ENCODE data around the gene SEL1L. TPM values are rescaled to one million over a fixed set of nuclear protein-coding genes. Genes with fewer than 3 reads are reported as not detected.
"Not testable (repeated sequence)": the region's sequence is repeated elsewhere in the genome, so short reads cannot be mapped to it uniquely, and the experiment has no call there.

Gene SEL1L
- total RNA-seq, 1 donor from 2014 or later: 76.8 TPM

DNA sequence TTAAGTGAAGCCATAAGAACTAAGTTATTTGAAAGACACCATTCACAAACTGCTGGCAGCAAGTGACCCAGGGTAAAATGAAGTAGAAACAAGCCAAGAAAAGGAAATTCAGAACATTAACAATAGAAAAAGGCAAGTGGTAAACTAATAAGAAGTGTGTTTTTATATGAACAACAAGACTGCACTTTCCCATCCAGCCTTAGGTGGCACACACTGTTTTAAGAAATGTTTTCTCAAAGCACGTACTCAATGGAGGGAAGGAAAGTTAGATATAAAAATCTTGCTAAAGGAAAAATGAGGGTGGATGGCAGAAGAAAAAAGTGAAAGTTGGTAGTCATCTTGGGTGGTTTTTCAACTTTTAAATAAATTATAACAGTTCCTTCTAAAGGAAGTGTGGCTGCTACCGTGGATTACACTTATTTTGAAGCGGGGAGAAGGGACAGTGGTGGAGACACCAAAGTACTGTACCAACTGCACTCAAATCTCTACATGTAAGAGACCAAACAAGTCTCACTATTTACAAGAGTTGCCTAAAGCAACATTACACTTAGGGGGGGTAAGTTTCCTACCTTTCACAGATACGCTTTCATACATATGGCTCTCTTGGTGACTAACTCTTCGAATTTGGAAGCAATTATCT, 58.8 kb downstream of the SEL1L start:
- intact Hi-C loops (cut with micrococcal nuclease): loop anchor here (1.0 to 2.0 kb wide), 6 partner anchors 11 to 516 kb away; partner anchors contain the start of gene SEL1L

DNA sequence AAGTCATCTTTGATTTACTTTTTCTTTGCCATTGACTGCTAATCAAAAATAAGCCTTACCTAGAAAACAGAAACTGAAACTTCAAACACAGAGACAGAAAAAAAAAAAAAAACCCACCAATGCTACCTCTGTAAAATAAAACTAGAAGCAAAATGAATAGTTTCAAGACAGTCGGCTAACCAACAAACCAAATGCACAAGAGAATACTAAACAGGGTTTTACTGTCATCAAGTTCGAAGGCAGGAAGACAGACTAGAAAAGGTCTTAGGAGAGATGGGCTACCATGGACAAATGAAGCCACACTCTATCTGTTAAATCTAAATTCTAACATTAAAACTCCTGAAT, 59.5 kb downstream of the SEL1L start:
- intact Hi-C loops (cut with micrococcal nuclease): loop anchor here (1.0 to 2.0 kb wide), 6 partner anchors 10 to 515 kb away; partner anchors contain the start of gene SEL1L

DNA sequence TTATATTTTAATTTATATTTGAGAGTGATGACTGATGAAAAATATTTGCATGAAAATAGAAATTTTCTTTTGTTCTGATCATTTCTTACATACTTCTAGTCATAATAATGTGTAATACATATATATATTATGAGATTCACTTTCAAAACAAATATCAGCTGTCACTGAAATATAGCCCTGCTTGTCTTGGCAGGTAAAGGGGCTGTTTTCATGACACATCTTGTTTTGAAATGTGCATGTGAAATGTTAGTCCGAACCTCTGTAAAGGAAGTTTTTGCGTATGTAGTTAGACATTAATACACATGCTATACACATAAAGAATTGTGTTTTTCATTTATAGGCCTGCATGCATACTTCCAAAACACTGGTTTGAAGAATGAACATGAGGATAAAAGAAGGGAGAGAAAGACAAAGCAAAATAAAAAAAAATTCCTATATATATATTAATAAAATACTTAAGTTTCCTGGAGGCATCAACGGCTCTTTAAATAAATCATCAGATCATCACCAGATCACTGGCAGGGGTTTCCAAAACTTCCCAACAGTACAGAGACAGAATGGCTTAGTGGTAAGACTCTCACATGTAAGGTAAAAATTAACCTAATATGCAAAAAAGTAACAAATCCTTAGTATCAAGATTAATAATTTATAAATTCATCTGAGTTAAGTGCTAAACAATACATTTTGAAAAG, 60.1 kb downstream of the SEL1L start:
- intact Hi-C loops (cut with micrococcal nuclease): loop anchor here (1.0 to 2.0 kb wide), 6 partner anchors 9 to 515 kb away; partner anchors contain the start of gene SEL1L

DNA sequence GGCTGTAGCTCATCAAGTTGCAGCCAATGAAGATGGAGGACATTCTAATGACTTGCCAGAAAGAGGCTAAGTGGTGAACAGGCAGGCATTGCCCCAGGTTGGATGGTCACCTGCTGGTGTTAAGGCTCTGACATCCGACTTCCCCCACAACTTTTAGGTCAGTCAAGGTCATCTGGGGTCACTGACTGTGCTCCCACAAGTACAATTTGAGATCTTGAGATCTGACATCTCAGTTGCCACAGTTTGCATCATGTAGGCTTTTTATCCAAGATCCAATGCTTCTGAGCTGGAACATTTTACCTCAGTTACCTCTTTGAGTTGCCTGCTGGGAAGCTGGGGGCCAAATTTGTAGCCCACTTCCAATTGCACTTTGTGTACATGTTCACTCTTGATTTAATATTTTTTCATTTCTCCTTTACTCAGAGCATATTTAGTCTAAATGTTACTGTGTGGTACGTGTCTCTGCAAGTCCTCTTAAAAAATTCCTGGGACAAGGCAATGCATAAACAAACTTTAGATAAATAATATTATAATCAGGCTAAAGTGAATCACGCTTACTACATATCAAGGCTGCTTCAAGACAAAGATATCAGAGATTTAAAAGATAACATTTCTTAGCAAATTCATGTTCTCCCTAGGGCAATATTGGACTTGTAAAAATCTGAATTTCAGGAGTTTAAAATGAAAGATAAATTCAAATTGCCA, 61.4 kb downstream of the SEL1L start:
- intact Hi-C loops (cut with micrococcal nuclease): no loop called here

DNA sequence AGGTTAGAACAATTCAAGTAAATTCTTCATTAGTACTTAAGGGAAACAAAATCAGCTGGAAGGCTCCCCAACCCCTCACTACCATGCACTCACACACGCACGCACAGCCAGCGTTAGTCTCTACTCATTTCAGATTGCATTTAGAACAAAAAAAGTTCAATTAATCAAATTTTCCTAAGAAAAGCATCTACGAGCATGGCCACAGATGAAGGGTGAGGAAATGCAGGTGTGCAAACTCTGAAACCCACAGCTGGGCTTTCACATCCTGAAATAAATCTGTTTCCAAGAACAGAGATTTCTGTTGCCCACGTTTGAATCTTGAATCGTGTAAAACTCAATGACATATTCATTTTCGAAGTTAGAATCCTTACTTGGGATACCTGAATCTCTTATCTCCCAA, 62.6 kb downstream of the SEL1L start:
- intact Hi-C loops (cut with micrococcal nuclease): no loop called here

DNA sequence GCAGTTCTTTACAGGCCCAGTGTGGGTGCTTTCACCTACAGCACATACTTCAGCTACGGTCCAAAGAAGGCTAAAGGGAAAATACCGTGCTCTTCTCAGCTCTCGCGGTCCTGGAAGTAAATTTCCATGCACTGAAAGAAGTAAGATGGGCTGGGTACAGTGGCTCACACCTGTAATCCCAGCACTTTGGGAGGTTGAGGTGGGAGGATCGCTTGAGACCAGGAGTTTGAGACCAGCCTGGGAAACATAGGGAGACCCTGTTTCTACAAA, 63.2 kb downstream of the SEL1L start:
- intact Hi-C loops (cut with micrococcal nuclease): not testable (repeated sequence)

DNA sequence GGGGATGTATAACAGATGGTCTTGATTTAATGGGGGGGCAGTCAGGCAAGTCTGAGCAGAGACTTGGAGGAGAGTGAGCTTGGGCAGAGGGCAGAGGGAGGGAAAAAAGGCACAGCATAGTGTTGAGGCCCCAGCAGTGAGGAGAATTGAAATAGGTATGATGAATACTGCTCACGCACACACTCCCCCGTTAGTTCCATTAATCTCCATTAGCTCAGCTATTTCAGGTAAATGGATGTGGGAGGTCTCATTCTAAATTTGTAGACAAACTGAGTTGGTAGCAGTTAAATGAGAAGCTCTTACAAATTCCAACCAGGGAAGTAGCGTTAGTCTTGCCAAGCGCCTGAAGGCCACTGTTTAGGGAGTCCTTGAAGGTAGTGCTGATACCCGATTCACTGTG, 66.8 kb downstream of the SEL1L start:
- intact Hi-C loops (cut with micrococcal nuclease): no loop called here

DNA sequence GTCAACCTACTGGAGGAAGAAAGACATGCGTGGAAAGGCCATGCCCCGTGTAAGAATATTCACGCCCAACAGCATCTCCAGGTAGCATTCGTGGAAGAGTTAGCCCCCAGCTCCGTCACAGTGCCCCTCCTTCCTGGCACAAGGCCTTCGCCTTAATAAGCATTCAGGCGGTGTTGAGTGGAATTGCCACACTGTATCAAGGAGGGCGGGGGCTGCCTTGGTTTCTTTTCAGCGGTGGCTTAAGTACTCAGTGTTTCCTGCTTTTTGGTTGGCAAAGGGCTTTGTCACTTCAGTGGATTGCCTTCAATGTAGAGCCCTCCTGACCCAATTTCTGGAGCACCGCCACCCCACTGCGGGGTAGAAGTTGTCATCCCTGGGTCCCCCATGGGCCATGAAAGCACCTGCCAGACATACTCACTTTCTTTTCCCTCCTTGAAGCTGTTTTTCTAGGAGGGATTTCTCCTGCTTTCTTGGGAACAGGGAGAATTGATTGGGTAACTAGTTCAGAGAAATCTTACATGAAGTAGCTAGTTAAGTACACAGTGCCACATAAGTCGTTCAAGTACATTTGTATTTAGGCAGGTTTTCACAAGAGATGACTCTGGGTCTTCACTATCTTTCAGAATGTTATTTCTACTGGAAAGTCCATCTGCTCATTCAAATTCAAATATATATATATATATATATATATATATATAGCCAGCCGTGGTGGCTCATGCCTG, 68.0 kb downstream of the SEL1L start:
- intact Hi-C loops (cut with micrococcal nuclease): loop anchor here (2.0 kb wide), 2 partner anchors 479 to 511 kb away; partner anchors contain the start of gene TSHR

DNA sequence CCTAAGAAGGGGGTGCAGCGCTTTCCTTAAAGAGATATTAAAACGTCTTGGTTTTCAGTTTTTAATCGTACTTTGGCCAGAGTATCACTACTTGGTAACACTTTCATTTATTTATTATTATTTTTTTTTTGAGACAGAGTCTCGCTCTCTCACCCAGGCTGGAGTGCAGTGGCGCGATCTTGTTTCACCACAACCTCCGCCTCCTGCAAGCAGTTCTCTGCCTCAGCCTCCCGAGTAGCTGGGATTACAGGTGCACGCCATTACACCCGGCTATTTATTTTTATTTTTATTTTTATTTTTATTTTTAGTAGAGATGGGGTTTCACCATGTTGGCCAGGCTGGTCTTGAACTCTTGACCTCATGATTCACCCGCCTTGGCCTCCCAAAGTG, 68.7 kb downstream of the SEL1L start:
- intact Hi-C loops (cut with micrococcal nuclease): loop anchor here (2.0 kb wide), 2 partner anchors 478 to 510 kb away; partner anchors contain the start of gene TSHR

DNA sequence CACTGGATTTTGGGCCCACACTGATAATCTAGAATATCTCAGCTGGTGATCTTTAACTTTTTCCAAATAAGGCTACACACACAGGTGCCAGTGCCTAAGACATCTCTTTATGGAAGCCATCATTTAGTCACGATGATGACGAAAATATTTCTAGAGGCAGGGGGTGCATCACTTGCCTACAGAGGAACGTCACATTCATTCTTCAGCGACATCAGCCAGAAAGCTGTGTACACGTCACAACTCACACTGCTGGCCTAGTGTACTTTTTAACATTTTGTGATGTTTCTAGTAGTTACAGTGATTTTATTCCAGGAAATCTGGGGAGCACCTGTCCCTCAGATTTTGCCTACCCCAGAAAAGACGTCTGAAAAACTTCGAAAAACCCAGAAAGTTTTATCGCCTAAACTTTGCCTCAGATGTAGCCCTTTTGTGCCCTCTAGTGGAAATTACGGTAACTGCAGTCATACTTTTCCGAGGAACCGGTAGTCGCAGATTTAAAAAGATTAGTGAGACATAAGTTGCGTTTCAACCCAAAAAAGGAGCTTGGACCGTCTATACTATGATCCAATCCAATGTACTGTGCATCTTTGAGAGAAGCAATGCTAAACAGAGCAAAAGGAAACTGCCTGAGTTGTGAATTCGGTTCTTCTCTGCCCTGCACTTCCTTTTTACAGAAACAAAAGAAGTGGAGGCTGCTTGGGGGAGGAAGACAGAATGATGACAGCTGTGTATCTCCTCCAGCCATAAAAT, 69.2 kb downstream of the SEL1L start:
- intact Hi-C loops (cut with micrococcal nuclease): loop anchor here (1.0 to 2.0 kb wide), 10 partner anchors 10 to 523 kb away; partner anchors contain the start of genes CEP128 and TSHR

DNA sequence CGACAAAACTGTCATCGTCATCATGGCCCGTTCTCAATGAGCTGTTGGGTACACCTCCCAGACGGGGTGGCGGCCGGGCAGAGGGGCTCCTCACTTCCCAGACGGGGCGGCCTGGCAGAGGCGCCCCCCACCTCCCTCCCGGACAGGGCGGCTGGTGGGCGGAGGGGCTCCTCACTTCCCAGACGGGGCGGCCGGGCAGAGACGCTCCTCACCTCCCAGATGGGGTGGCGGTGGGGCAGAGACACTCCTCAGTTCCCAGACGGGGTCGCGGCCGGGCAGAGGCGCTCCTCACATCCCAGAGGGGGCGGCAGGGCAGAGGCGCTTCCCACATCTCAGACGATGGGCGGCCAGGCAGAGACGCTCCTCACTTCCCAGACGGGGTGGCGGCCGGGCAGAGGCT, 71.3 kb downstream of the SEL1L start:
- intact Hi-C loops (cut with micrococcal nuclease): not testable (repeated sequence)

DNA sequence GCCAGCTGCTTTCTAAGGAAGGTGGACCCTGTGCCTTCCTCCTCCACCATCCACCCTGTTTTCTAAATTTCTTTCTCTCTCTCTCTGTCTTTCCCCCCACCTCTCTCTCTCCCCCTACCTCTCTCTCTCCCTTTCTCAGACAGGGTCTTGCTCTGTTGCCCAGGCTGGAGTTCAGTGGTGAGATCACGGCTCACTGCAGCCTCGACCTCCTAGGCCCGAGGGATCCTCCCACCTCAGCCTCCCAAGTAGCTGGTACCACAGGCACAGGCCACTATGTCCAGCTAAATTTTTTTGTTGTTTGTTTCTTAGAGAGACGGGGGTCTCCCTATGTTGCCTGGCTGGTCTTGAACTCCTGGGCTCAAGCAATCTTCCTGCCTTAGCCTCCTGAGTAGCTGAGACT, 73.7 kb downstream of the SEL1L start:
- intact Hi-C loops (cut with micrococcal nuclease): no loop called here

DNA sequence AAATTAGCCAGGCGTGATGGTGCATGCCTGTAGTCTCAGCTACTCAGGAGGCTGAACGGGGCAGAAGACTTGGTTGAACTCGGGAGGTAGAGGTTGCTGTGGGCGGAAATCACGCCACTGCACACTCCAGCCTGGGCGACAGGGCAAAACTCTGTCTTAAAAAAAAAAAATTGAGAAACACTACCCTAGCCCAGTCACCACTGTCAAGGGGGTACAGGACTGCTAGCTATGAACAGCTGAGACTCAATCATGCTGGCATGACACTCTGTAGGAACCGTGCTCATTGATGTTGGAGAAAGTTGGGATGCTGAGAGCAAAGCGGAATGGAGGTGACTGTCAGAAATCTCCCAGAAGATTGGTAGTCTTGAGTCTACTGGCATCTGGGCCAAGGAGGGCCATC, 75.3 kb downstream of the SEL1L start:
- intact Hi-C loops (cut with micrococcal nuclease): no loop called here

DNA sequence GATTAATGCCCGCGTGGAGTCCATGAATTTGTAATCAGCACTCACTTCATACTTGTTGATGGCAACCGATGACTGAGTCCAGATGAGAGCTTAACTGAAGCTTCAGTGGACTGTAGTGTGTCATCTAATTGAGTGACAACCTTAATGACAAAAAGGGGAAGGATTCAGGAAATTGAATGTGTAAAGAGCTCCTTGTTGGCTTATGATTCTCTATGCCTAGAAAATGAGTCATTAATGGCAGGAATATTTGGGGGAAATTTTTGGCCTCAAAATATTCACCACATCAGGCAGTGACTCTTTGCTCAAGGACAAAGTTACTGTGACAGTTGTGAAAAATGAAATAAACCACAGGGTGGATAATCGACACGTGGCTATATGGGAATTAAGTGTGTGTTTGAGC, 78.3 kb downstream of the SEL1L start:
- intact Hi-C loops (cut with micrococcal nuclease): no loop called here

DNA sequence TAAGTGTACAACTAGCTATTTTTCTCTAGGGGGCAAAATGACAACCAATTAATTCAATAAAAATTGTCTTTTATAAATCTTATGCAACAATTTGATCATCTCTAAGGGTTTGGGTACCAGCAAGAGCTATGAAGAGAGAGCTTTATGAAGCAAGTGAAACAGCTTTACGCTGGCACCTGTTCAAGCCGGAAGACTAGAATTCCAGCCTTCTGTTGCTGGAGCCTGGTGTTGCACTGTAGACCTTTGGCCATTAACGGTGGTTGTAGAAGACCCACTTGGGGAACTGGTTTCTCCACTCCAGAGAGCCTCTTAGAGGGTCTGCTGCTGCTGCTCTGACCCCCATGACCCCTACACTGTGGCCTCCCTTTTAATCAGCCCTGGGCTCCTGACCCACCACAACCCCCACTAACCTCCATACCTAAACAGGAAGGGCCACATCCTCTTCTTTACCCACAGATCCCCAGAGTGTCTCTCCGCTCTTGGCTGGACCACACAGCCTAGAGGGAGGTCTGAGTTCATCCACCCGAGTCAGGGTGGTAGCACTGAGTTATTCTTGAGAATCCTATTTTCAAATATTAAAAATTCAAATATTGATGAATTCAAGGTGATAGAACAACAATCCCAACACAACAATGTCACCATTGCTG, 79.0 kb downstream of the SEL1L start:
- intact Hi-C loops (cut with micrococcal nuclease): no loop called here

DNA sequence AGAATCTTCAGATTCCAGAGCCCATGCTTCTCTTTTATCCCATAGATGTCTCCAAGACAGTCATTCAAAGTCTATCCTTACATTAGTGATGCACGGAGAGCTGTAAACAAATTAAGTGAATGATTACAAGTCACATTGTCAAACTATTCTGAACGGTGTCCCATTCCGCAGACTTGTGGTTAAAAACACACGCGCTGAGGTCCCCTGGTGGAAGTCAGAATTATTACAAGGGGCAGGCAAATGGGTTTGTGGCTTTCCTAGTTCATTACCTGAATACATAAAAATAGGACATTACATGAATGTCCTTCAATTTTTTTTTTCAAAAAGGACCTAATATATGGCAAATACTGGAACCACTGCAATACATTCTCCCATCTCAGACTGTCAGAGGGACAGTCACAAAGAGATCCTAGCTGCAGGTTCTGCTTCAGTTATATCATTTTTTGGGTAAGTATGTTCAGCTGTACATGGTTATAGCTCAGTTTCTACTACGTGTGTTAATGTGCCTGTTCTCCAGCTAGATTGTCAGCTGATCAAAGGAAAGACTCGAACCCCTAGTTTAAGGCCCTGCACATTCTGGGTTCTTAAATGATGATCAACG, 80.4 kb downstream of the SEL1L start:
- intact Hi-C loops (cut with micrococcal nuclease): loop anchor here (1.0 kb wide), 4 partner anchors 11 to 232 kb away; no protein-coding TSS in a partner anchor

DNA sequence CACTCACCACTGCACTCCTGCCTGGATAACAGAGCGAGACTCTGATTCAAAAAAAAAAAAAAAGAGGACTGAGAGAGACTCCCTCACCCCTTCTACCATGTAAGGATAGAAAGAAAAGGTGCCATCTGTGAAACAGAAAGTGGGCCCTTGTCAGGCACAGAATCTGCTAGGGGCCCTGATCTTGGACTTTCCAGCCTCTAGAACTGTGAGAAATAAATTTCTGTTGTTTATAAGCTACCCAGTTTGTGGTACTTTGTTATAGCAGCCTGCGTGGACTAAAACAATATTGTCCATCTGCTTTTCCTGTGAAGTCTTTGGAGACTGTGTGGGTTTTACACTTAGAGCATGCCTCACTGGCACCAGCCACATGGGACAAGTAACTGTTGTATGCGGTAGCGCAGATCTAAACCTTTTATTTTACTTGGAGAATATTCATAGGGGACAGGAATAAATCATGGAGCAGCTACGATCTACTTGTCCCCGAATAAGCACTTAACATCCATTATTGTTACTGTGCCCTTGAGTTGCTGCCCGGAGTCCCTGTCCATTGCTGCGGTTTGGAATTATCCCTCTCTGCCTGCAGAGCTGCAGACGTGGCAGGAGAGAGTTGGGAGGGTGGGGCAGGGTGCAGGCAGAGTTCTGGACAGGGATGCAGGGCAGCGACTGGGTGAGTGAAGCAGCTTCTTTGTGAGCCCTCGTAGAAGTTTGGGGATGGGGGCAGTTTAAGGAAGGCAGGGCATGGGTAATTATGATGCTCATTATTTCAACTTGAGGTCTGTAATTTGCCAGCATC, 81.1 kb downstream of the SEL1L start:
- intact Hi-C loops (cut with micrococcal nuclease): loop anchor here (1.0 kb wide), 4 partner anchors 12 to 231 kb away; no protein-coding TSS in a partner anchor

DNA sequence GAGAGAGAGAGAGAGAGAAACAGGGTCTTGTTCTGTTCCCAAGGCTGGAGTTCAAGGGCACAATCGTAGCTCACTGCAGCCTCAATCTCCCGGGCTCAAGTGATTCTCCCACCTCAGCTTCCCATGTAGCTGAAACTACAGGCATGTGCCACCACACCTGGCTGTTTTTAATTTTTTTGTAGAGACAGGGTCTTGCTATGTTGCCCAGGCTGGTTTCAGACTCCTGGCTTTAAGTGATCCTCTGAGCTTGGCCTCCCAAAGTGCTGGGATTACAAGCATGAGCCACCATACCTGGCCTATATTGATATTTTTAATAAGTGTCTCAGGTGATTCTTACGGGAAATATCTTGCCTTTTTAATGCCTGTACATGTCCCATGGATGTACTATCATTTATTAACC, 82.7 kb downstream of the SEL1L start:
- intact Hi-C loops (cut with micrococcal nuclease): no loop called here

DNA sequence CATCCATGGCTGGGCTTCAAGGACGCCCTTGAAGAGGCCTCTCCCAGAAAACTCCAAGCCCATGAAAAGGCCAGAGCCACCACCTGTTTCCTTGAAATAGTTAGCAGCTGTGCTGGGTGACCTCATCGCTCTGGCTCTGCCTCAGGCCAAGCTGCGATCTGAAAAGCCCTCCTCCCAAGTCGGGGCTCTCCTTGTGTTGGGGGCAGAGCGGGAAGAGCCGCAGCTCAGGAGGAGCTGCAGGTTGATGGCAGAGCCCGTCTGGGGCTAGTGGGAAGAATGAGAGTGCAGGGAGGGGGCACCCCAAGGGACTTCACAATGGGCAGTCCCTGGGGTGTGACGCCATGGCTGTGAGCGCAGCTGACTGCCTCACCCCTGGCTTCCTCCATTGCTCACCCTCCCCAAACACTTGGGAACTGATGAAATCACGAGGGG, 83.5 kb downstream of the SEL1L start:
- intact Hi-C loops (cut with micrococcal nuclease): no loop called here
